ENCODE measurements around the gene ZCCHC14. TPM values are rescaled to one million over a fixed set of nuclear protein-coding genes. Genes with fewer than 3 reads are reported as not detected.
"Not testable (repeated sequence)": the region's sequence is repeated elsewhere in the genome, so short reads cannot be mapped to it uniquely, and the experiment has no call there.

The ZCCHC14 gene
- total RNA-seq, 2 experiments from 2014 or later, result 5.5 to 5.7 TPM

- Mint-ChIP-seq H3K36me3 (no peaks in the 10 kb centered on the region), H3K4me3 (no peak overlapping the region), H3K27ac (no peak overlapping the region), H3K4me1 (no peaks in the 10 kb centered on the region), H3K27me3 (peaks cover 26% of the 10 kb centered on the region), H3K9me3 (peaks cover 27% of the 10 kb centered on the region)
- DNase-seq, result no peak
These were observed 38.6 kb upstream of the ZCCHC14 start for GRCh38 chr16:87531418-87531817.

- Mint-ChIP-seq H3K4me3 (no peak overlapping the region), H3K27ac (no peak overlapping the region), H3K4me1 (no peaks in the 10 kb centered on the region), H3K27me3 (peaks cover 13% of the 10 kb centered on the region), H3K36me3 (no peaks in the 10 kb centered on the region), H3K9me3 (peaks cover 24% of the 10 kb centered on the region)
- no peak for DNase-seq
These were observed 36.1 kb upstream of the ZCCHC14 start for GRCh38 chr16:87528690-87529579.

- no peaks in the 10 kb centered on the region for H3K36me3 Mint-ChIP-seq
- no peaks in the 10 kb centered on the region for H3K4me1 Mint-ChIP-seq
- H3K27ac Mint-ChIP-seq, result no peak overlapping the region
- no peak for DNase-seq
- peaks cover 9% of the 10 kb centered on the region for H3K27me3 Mint-ChIP-seq
- H3K9me3 Mint-ChIP-seq, result peaks cover 16% of the 10 kb centered on the region
- no peak overlapping the region for H3K4me3 Mint-ChIP-seq
These were observed 34.4 kb upstream of the ZCCHC14 start for GRCh38 chr16:87527055-87527724.

GRCh38 chr16:87526238-87526947, 33.6 kb upstream of the ZCCHC14 start:
- H3K4me3 Mint-ChIP-seq, result no peak overlapping the region
- H3K9me3 Mint-ChIP-seq, result peaks cover 16% of the 10 kb centered on the region
- H3K36me3 Mint-ChIP-seq, result no peaks in the 10 kb centered on the region
- H3K27me3 Mint-ChIP-seq, result peaks cover 8% of the 10 kb centered on the region
- DNase-seq, result no peak
- H3K27ac Mint-ChIP-seq, result no peak overlapping the region
- H3K4me1 Mint-ChIP-seq, result no peaks in the 10 kb centered on the region

GRCh38 chr16:87525352-87525751, 32.5 kb upstream of the ZCCHC14 start:
- Mint-ChIP-seq H3K27ac (no peak overlapping the region), H3K9me3 (peaks cover 12% of the 10 kb centered on the region), H3K4me3 (no peak overlapping the region), H3K4me1 (no peaks in the 10 kb centered on the region), H3K36me3 (no peaks in the 10 kb centered on the region), H3K27me3 (peaks cover 5% of the 10 kb centered on the region)
- DNase-seq, result no peak

GRCh38 chr16:87524407-87524806, 31.6 kb upstream of the ZCCHC14 start:
- Mint-ChIP-seq H3K27ac (no peak overlapping the region), H3K9me3 (peaks cover 5% of the 10 kb centered on the region), H3K4me3 (no peak overlapping the region), H3K4me1 (no peaks in the 10 kb centered on the region), H3K36me3 (no peaks in the 10 kb centered on the region), H3K27me3 (peaks cover 5% of the 10 kb centered on the region)
- DNase-seq, result no peak

- not testable (repeated sequence) for H3K27ac Mint-ChIP-seq, H3K9me3 Mint-ChIP-seq, H3K36me3 Mint-ChIP-seq, H3K4me3 Mint-ChIP-seq, DNase-seq, H3K4me1 Mint-ChIP-seq
- peaks cover 11% of the 10 kb centered on the region for H3K27me3 Mint-ChIP-seq
These were observed 30.8 kb upstream of the ZCCHC14 start for GRCh38 chr16:87523605-87524004.

GRCh38 chr16:87521764-87522163, 28.9 kb upstream of the ZCCHC14 start:
- not testable (repeated sequence) for H3K4me3 Mint-ChIP-seq, H3K27ac Mint-ChIP-seq, H3K9me3 Mint-ChIP-seq, DNase-seq, H3K36me3 Mint-ChIP-seq, H3K4me1 Mint-ChIP-seq
- peaks cover 14% of the 10 kb centered on the region for H3K27me3 Mint-ChIP-seq

GRCh38 chr16:87519170-87519569, 26.3 kb upstream of the ZCCHC14 start:
- DNase-seq, H3K9me3 Mint-ChIP-seq, H3K4me3 Mint-ChIP-seq, H3K4me1 Mint-ChIP-seq, H3K36me3 Mint-ChIP-seq, H3K27ac Mint-ChIP-seq: not testable (repeated sequence)
- H3K27me3 Mint-ChIP-seq, result peaks cover 16% of the 10 kb centered on the region

- DNase-seq, H3K4me3 Mint-ChIP-seq, H3K27ac Mint-ChIP-seq, H3K4me1 Mint-ChIP-seq, H3K9me3 Mint-ChIP-seq, H3K36me3 Mint-ChIP-seq: not testable (repeated sequence)
- peaks cover 16% of the 10 kb centered on the region for H3K27me3 Mint-ChIP-seq
These were observed 25.7 kb upstream of the ZCCHC14 start for GRCh38 chr16:87518430-87519051.

- H3K4me3 Mint-ChIP-seq, H3K9me3 Mint-ChIP-seq, H3K27ac Mint-ChIP-seq, H3K4me1 Mint-ChIP-seq, H3K36me3 Mint-ChIP-seq, DNase-seq: not testable (repeated sequence)
- H3K27me3 Mint-ChIP-seq, result peaks cover 16% of the 10 kb centered on the region
These were observed 25.0 kb upstream of the ZCCHC14 start for GRCh38 chr16:87517610-87518429.

GRCh38 chr16:87516361-87516760, 23.5 kb upstream of the ZCCHC14 start:
- no peak for DNase-seq
- Mint-ChIP-seq H3K4me1 (no peaks in the 10 kb centered on the region), H3K4me3 (no peak overlapping the region), H3K27ac (no peak overlapping the region), H3K9me3 (no peaks in the 10 kb centered on the region), H3K36me3 (no peaks in the 10 kb centered on the region), H3K27me3 (peaks cover 16% of the 10 kb centered on the region)

- no peak overlapping the region for H3K27ac Mint-ChIP-seq
- H3K36me3 Mint-ChIP-seq, result no peaks in the 10 kb centered on the region
- no peaks in the 10 kb centered on the region for H3K9me3 Mint-ChIP-seq
- peaks cover 16% of the 10 kb centered on the region for H3K27me3 Mint-ChIP-seq
- DNase-seq, result no peak
- no peak overlapping the region for H3K4me3 Mint-ChIP-seq
- H3K4me1 Mint-ChIP-seq, result no peaks in the 10 kb centered on the region
These were observed 22.9 kb upstream of the ZCCHC14 start for GRCh38 chr16:87515475-87516330.
